ENCODE measurements around the gene LGR6. TPM values are rescaled to one million over a fixed set of nuclear protein-coding genes. Genes with fewer than 3 reads are reported as not detected.

The LGR6 gene
- total RNA-seq, 1 donor from 2014 or later, result 26.0 TPM

- no peak overlapping the region for H3K4me3 ChIP-seq
- no peaks in the 10 kb centered on the region for H3K4me1 ChIP-seq
- TF ChIP-seq CTCF (IDR thresholded peaks at IDR 0.05), result no peak
- intact Hi-C loops (cut with DNase I), result no loop called here
- DNase-seq (ENCODE audit: low spot score in 2 of 2), result peak in 1 of 2 donors; percentile 60
- H3K36me3 ChIP-seq, result peaks cover 32 to 45% of the 10 kb centered on the region in 2 donors
- no peaks in the 10 kb centered on the region for H3K9me3 ChIP-seq
- H3K27ac ChIP-seq, result no peak overlapping the region
- no peaks in the 10 kb centered on the region for H3K27me3 ChIP-seq
Observed at GRCh38 chr1:202317941-202318925, 124.6 kb downstream of the LGR6 start.

GRCh38 chr1:202319381-202320080, 125.9 kb downstream of the LGR6 start:
- H3K4me1 ChIP-seq, result no peaks in the 10 kb centered on the region
- H3K36me3 ChIP-seq, result peaks cover 32 to 40% of the 10 kb centered on the region in 2 donors
- no peak overlapping the region for H3K27ac ChIP-seq
- H3K4me3 ChIP-seq, result no peak overlapping the region
- DNase-seq (ENCODE audit: low spot score in 2 of 2), result no peak
- H3K27me3 ChIP-seq, result no peaks in the 10 kb centered on the region
- TF ChIP-seq CTCF (IDR thresholded peaks at IDR 0.05), result no peak
- intact Hi-C loops (cut with DNase I), result no loop called here
- H3K9me3 ChIP-seq, result no peaks in the 10 kb centered on the region

DNA sequence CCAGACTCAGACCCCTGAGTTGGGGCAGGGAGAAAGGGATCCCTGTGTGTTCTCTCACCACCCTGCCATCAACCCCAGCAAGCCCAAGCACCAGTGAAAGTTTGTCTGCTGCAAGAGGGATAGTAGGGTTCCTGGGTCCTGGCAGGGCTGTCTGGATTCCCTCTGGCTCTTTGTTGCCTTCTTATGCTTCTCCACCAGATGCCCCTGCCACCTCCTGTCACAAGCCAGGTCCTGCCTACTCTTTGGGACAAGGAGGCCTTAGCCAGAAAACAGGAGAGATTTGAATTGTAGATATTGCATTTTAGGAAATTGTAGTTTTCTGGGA, 126.4 kb downstream of the LGR6 start:
- peaks cover 28 to 36% of the 10 kb centered on the region in 2 donors for H3K36me3 ChIP-seq
- H3K4me3 ChIP-seq, result no peak overlapping the region
- intact Hi-C loops (cut with DNase I), result no loop called here
- H3K27me3 ChIP-seq, result no peaks in the 10 kb centered on the region
- H3K4me1 ChIP-seq, result no peaks in the 10 kb centered on the region
- no peak overlapping the region for H3K27ac ChIP-seq
- H3K9me3 ChIP-seq, result no peaks in the 10 kb centered on the region
- DNase-seq (ENCODE audit: low spot score in 2 of 2), result peak in 1 of 2 donors; percentile 19
- no peak for TF ChIP-seq CTCF (IDR thresholded peaks at IDR 0.05)

DNA sequence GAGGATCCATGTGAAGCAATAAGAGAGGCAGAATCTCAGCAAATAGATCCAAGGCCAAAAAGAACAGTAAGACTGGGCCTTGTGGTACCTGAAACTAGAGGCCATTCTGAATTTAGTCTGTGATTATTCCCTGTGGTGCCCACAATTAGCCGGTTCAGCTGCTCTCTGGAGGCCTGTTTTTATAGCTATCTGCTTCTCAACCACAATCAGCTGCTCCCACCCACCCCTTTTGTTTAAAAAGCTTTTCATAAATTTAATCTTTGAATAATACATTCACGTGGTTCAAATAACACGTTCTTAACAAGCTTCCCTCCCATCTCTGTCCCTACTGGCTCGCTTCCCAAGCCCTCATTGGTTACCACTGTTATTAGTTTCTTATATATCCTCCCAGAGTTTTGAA, 130.1 kb downstream of the LGR6 start:
- H3K27ac ChIP-seq, result no peak overlapping the region
- H3K36me3 ChIP-seq, result peaks cover 13 to 19% of the 10 kb centered on the region in 2 donors
- H3K9me3 ChIP-seq, result no peaks in the 10 kb centered on the region
- no peaks in the 10 kb centered on the region for H3K27me3 ChIP-seq
- H3K4me3 ChIP-seq, result no peak overlapping the region
- intact Hi-C loops (cut with DNase I), result no loop called here
- H3K4me1 ChIP-seq, result no peaks in the 10 kb centered on the region
- DNase-seq (ENCODE audit: low spot score in 2 of 2), result peak in 1 of 2 donors; percentile 4
- no peak for TF ChIP-seq CTCF (IDR thresholded peaks at IDR 0.05)

DNA sequence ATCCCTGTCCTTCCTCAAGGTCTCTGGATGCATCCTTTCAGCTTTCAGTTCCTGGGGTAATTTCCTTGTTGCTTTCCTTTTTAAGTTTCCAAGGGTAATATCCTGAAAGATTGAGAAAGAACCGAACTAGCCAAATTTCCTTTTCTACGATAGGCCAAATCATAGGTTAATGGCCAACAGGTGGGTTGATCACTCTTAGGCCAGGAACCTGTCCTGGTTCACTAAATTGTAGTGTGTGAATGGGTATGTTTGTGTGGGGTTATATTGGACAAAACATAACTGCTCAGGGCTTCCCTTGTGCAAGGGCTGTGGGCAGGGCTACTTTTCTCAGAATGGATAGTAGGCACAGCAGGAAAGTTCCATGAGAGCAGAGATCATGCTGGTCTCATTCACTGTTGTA, 131.0 kb downstream of the LGR6 start:
- Histone ChIP-seq H3K27ac (no peak overlapping the region), H3K4me1 (no peaks in the 10 kb centered on the region), H3K27me3 (no peaks in the 10 kb centered on the region), H3K36me3 (peaks cover 5 to 10% of the 10 kb centered on the region in 2 donors), H3K9me3 (no peaks in the 10 kb centered on the region), H3K4me3 (no peak overlapping the region)
- TF ChIP-seq CTCF (IDR thresholded peaks at IDR 0.05), result no peak
- DNase-seq (ENCODE audit: low spot score in 2 of 2), result peak in 1 of 2 donors; percentile 13
- intact Hi-C loops (cut with DNase I), result no loop called here
